Fibroblast of upper back skin (primary cell): Measurements from ENCODE around the gene NEIL3.

ENCODE experiments used
- DNase-seq: peaks from one replicate; pipeline ENCODE4 v3.0.0-alpha.2; 2013

Gene NEIL3

GRCh38 chr4:177309522-177310371 lies at the start of gene NEIL3:
Gene NEIL3, plus strand, starts transcription at chr4:177309874. Its CDS starts 80 bp downstream, at chr4:177309954.
- peak; percentile 90 for DNase-seq

- DNase-seq: no peak
Measured at GRCh38 chr4:177263818-177264217, 45.9 kb upstream of the NEIL3 start.

GRCh38 chr4:177264788-177265422 lies 44.8 kb upstream of the NEIL3 start:
- DNase-seq: no peak

GRCh38 chr4:177265729-177266128 lies 43.9 kb upstream of the NEIL3 start:
- no peak for DNase-seq

GRCh38 chr4:177266506-177266905 lies 43.2 kb upstream of the NEIL3 start:
- DNase-seq: no peak

- DNase-seq: no peak
Measured at GRCh38 chr4:177267911-177268310, 41.8 kb upstream of the NEIL3 start.

- DNase-seq: no peak
Measured at GRCh38 chr4:177271091-177271490, 38.6 kb upstream of the NEIL3 start.

GRCh38 chr4:177271915-177272766 lies 37.5 kb upstream of the NEIL3 start:
- DNase-seq: no peak

- DNase-seq: no peak
Measured at GRCh38 chr4:177275999-177276398, 33.7 kb upstream of the NEIL3 start.

- DNase-seq: peak; percentile 9
Measured at GRCh38 chr4:177281351-177281909, 28.2 kb upstream of the NEIL3 start.

- no peak for DNase-seq
Measured at GRCh38 chr4:177282284-177282835, 27.3 kb upstream of the NEIL3 start.

- peak; percentile 86 for DNase-seq
Measured at GRCh38 chr4:177283167-177283566, 26.5 kb upstream of the NEIL3 start.

- peak; percentile 6 for DNase-seq
Measured at GRCh38 chr4:177285953-177286352, 23.7 kb upstream of the NEIL3 start.

GRCh38 chr4:177287255-177287654 lies 22.4 kb upstream of the NEIL3 start:
- DNase-seq: no peak

- DNase-seq: no peak
Measured at GRCh38 chr4:177288335-177288734, 21.3 kb upstream of the NEIL3 start.

GRCh38 chr4:177290780-177291179 lies 18.9 kb upstream of the NEIL3 start:
- DNase-seq: no peak

- no peak for DNase-seq
Measured at GRCh38 chr4:177292171-177292570, 17.5 kb upstream of the NEIL3 start.

- no peak for DNase-seq
Measured at GRCh38 chr4:177293208-177294033, 16.3 kb upstream of the NEIL3 start.

GRCh38 chr4:177297785-177298391 lies 11.8 kb upstream of the NEIL3 start:
- DNase-seq: no peak

GRCh38 chr4:177301126-177301639 lies 8.5 kb upstream of the NEIL3 start:
- no peak for DNase-seq
